CD14-positive monocyte (primary cell): ENCODE data around the gene HMMR. TPM values are rescaled to one million over a fixed set of nuclear protein-coding genes. Genes with fewer than 3 reads are reported as not detected.

ENCODE experiments used
- DNase-seq, 3 donors: peaks; one replicate each; pipeline ENCODE4 v3.0.0-alpha.2; 2011 to 2022
- H2AFZ ChIP-seq: 2 replicates; pipeline ENCODE4 v1.6.0; 2012; ENCODE audit warnings: mild to moderate bottlenecking, low read depth, low read length, inconsistent platforms; ENCODE audit not compliant: insufficient read depth, poor library complexity, severe bottlenecking
- H3K27ac ChIP-seq, 2 donors: 1 replicate in 1 of 2; 2 replicates in 1 of 2; pipeline ENCODE4 v1.5.1; 2012 to 2013; ENCODE audit warnings: low read length in 2 of 2, control low read depth in 1 of 2, inconsistent platforms in 1 of 2, low read depth in 1 of 2, mild to moderate bottlenecking in 1 of 2
- H3K27me3 ChIP-seq, 2 donors: one replicate each; pipeline versions ENCODE4 v1.6.0 to v1.6.1; 2011 to 2013; ENCODE audit warnings: low read length in 2 of 2; ENCODE audit not compliant: control insufficient read depth in 2 of 2, insufficient read depth in 2 of 2
- H3K36me3 ChIP-seq, 2 donors: replicated peaks in 1 of 2; 1 replicate in 1 of 2; 2 replicates in 1 of 2; pipeline versions ENCODE4 v1.5.1 to v1.6.1; 2012 to 2013; ENCODE audit warnings: low read length in 2 of 2, control low read depth in 1 of 2, inconsistent platforms in 1 of 2, mild to moderate bottlenecking in 1 of 2; ENCODE audit not compliant: insufficient read depth in 2 of 2, control insufficient read depth in 1 of 2
- H3K4me1 ChIP-seq, 2 donors: 1 replicate in 1 of 2; 2 replicates in 1 of 2; pipeline versions ENCODE4 v1.5.1 to v1.6.1; 2012 to 2013; ENCODE audit warnings: low read length in 2 of 2, control low read depth in 1 of 2, inconsistent platforms in 1 of 2, mild to moderate bottlenecking in 1 of 2, moderate library complexity in 1 of 2; ENCODE audit not compliant: insufficient read depth in 2 of 2, control insufficient read depth in 1 of 2
- H3K4me2 ChIP-seq: replicated peaks from 2 replicates; pipeline ENCODE3; 2012; ENCODE audit warnings: low read length, moderate library complexity, mild to moderate bottlenecking; ENCODE audit not compliant: poor library complexity, severe bottlenecking; ENCODE audit errors: extremely low read depth
- H3K4me3 ChIP-seq, 3 experiments: fragments of 200-600 bp in 1 of 3; sonication (generic) in 1 of 3; replicated peaks in 1 of 3; 1 replicate in 2 of 3; 2 replicates in 1 of 3; pipeline ENCODE4 v1.5.1; 2011 to 2013; ENCODE audit warnings: low read length in 3 of 3, mild to moderate bottlenecking in 3 of 3, control low read depth in 2 of 3, low read depth in 2 of 3, inconsistent platforms in 1 of 3, moderate library complexity in 1 of 3
- H3K79me2 ChIP-seq: 2 replicates; pipeline ENCODE4 v1.6.0; 2012; ENCODE audit warnings: mild to moderate bottlenecking, control low read depth, inconsistent platforms, low read length, moderate library complexity; ENCODE audit not compliant: insufficient read depth
- H3K9ac ChIP-seq: 2 replicates; pipeline ENCODE4 v1.6.0; 2017; ENCODE audit warnings: low read length, mild to moderate bottlenecking; ENCODE audit not compliant: insufficient read depth, poor library complexity, severe bottlenecking
- H3K9me3 ChIP-seq, 2 donors: replicated peaks in 1 of 2; 1 replicate in 1 of 2; 2 replicates in 1 of 2; pipeline versions ENCODE4 v1.5.1 to v1.6.1; 2012 to 2013; ENCODE audit warnings: low read length in 2 of 2, control low read depth in 1 of 2; ENCODE audit not compliant: control insufficient read depth in 1 of 2, insufficient read depth in 1 of 2
- H4K20me1 ChIP-seq: 2 replicates; pipeline ENCODE4 v1.6.0; 2012; ENCODE audit warnings: mild to moderate bottlenecking, low read length, control low read depth, moderate library complexity; ENCODE audit not compliant: insufficient read depth
- H3K27ac Mint-ChIP-seq, 7 donors: one replicate each; pipeline ENCODE4 v1.8.0; 2020; ENCODE audit warnings: mild to moderate bottlenecking in 7 of 7, mixed read lengths in 7 of 7, moderate library complexity in 6 of 7, inconsistent platforms in 2 of 7
- H3K27me3 Mint-ChIP-seq, 3 donors: one replicate each; pipeline ENCODE4 v1.8.0; 2021 to 2022; ENCODE audit warnings: low read depth in 3 of 3, mild to moderate bottlenecking in 3 of 3, mixed read lengths in 3 of 3, moderate library complexity in 3 of 3, inconsistent platforms in 1 of 3
- H3K36me3 Mint-ChIP-seq, 2 donors: one replicate each; pipeline ENCODE4 v1.8.0; 2020; ENCODE audit warnings: mixed read lengths in 2 of 2, inconsistent platforms in 1 of 2, mild to moderate bottlenecking in 1 of 2
- H3K4me1 Mint-ChIP-seq: one replicate; pipeline ENCODE4 v1.8.0; 2020; ENCODE audit warnings: mild to moderate bottlenecking, mixed read lengths
- H3K4me3 Mint-ChIP-seq, 2 donors: one replicate each; pipeline ENCODE4 v1.8.0; 2020; ENCODE audit warnings: mild to moderate bottlenecking in 2 of 2, mixed read lengths in 2 of 2, moderate library complexity in 1 of 2
- H3K9me3 Mint-ChIP-seq, 7 donors: one replicate each; pipeline ENCODE4 v1.8.0; 2020 to 2022; ENCODE audit warnings: mixed read lengths in 7 of 7, mild to moderate bottlenecking in 6 of 7, moderate library complexity in 6 of 7, inconsistent platforms in 2 of 7
- WGBS: methylation state at CpG from one replicate; pipeline ENCODE4 v1.1.5; 2013; ENCODE audit warnings: missing lambda C conversion rate; ENCODE audit not compliant: insufficient coverage; 5-methylcytosine and 5-hydroxymethylcytosine counted together
- intact Hi-C, 2 donors: fragments of 100-400 bp; cut with micrococcal nuclease; formaldehyde crosslinking; loops; one replicate each; pipeline versions ENCODE4 v1.15.0 to v1.15.1; 2023
- polyA plus RNA-seq, 3 donors: library from polyadenylated mRNA; depleted of rRNA in 1 of 3; unstranded in 2 of 3; stranded (reverse) in 1 of 3; fragments of 300-500 nt in 2 of 3; fragments of >200 nt in 1 of 3; fragmentation: Illumina TruSeq in 2 of 3; gene quantifications; 1 replicate in 2 of 3; 2 replicates in 1 of 3; pipeline ENCODE4 v1.2.3, GENCODE V29; 2012 to 2021
- TF ChIP-seq, protein P1 (sequence below): fragments of 200-600 bp; IDR thresholded peaks from one replicate; pipeline ENCODE4 v1.8.0; 2022; ENCODE audit warnings: antibody characterized with exemption, mild to moderate bottlenecking

Gene HMMR
- polyA plus RNA-seq, 3 donors = 0.29 TPM; not detected in 2

DNA sequence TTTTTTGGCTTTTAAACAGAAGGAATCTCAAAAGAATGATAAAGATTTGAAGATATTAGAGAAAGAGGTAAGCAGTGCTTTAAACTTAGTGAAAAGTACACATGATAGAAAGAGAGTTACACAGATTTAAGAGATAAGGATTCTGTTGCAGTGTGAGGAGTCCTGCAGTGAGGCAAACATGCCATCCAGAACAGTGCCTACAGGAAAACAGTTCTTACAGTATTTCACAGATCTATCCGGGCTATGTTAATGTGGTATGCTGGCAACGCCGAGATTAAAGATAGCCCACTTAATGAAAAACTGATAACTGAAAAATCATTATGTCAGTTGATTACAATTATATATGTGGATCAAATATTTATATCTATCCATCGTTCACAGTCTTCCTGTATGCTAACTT lies 7.2 kb downstream of the HMMR start:
- WGBS = no CpG with 5 or more reads among the region's 4 CpGs
- no peaks in the 10 kb centered on the region for H3K9me3 ChIP-seq
- peak overlapping the region in 1 of 7 donors; percentile 74 for H3K27ac Mint-ChIP-seq
- peak overlapping the region; percentile 42 for H2AFZ ChIP-seq
- H3K4me2 ChIP-seq = no peak overlapping the region
- peaks cover 47% of the 10 kb centered on the region for H3K79me2 ChIP-seq
- H3K4me1 ChIP-seq = peaks cover 1 to 2% of the 10 kb centered on the region in 2 donors
- H3K9me3 Mint-ChIP-seq = no peaks in the 10 kb centered on the region
- peaks cover 33 to 50% of the 10 kb centered on the region in 2 donors for H3K36me3 ChIP-seq
- no peak for DNase-seq
- peaks cover 3% of the 10 kb centered on the region for H3K4me1 Mint-ChIP-seq
- TF ChIP-seq, protein P1, sequence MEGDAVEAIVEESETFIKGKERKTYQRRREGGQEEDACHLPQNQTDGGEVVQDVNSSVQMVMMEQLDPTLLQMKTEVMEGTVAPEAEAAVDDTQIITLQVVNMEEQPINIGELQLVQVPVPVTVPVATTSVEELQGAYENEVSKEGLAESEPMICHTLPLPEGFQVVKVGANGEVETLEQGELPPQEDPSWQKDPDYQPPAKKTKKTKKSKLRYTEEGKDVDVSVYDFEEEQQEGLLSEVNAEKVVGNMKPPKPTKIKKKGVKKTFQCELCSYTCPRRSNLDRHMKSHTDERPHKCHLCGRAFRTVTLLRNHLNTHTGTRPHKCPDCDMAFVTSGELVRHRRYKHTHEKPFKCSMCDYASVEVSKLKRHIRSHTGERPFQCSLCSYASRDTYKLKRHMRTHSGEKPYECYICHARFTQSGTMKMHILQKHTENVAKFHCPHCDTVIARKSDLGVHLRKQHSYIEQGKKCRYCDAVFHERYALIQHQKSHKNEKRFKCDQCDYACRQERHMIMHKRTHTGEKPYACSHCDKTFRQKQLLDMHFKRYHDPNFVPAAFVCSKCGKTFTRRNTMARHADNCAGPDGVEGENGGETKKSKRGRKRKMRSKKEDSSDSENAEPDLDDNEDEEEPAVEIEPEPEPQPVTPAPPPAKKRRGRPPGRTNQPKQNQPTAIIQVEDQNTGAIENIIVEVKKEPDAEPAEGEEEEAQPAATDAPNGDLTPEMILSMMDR = no peak
- H3K4me3 ChIP-seq = no peak overlapping the region
- no peak overlapping the region for H3K4me3 Mint-ChIP-seq
- no peak overlapping the region for H3K9ac ChIP-seq
- no peaks in the 10 kb centered on the region for H3K27me3 Mint-ChIP-seq
- peak overlapping the region in 1 of 2 donors; percentile 39 for H3K27ac ChIP-seq
- H4K20me1 ChIP-seq = no peaks in the 10 kb centered on the region
- H3K36me3 Mint-ChIP-seq = peaks cover 37 to 44% of the 10 kb centered on the region in 2 donors
- H3K27me3 ChIP-seq = no peaks in the 10 kb centered on the region
- intact Hi-C loops = no loop called here

DNA sequence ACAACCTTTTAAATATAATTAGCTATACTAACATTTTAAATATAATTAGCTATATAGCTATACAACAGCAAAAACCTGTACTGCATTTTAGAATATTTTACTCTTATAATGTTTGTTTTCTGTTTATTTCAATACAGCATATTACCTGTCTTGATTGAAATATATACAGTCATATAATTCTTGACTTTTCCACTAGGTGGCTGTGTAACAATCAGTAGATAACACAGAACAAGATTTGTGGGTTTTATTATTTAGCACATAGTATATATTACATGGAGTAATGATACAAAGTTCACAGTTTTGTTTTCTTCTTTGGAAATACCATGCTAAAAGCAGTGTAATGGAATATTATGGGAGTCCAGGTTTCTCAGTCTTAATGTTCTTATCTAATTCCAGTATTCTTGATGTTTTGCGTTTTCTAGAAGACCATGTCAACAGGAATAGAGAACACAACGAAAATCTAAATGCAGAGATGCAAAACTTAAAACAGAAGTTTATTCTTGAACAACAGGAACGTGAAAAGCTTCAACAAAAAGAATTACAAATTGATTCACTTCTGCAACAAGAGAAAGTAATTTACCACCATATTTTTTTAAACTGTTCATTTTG lies 13.3 kb downstream of the HMMR start:
- DNase-seq = no peak
- Histone ChIP-seq H3K9me3 (no peaks in the 10 kb centered on the region), H3K4me3 (no peak overlapping the region), H3K27ac (peak overlapping the region in 1 of 2 donors; percentile 49), H3K4me1 (no peaks in the 10 kb centered on the region), H3K27me3 (no peaks in the 10 kb centered on the region), H2AFZ (no peak overlapping the region), H3K79me2 (no peaks in the 10 kb centered on the region), H3K9ac (no peak overlapping the region), H3K36me3 (peaks cover 49 to 86% of the 10 kb centered on the region in 2 donors), H3K4me2 (no peak overlapping the region), H4K20me1 (no peaks in the 10 kb centered on the region)
- WGBS = 83% methylated on average over 3 of the region's 3 CpGs
- Mint-ChIP-seq H3K4me3 (no peak overlapping the region), H3K27me3 (peaks cover 0 to 1% (median 0%) of the 10 kb centered on the region in 3 donors), H3K4me1 (peaks cover 4% of the 10 kb centered on the region), H3K27ac (no peak overlapping the region), H3K9me3 (no peaks in the 10 kb centered on the region), H3K36me3 (peaks cover 55 to 72% of the 10 kb centered on the region in 2 donors)
- intact Hi-C loops = no loop called here
- TF ChIP-seq, protein P1 = peak; percentile 61
